Neural cell (in vitro differentiated cells): ENCODE data around the gene RECQL.

Experiments
- CTCF ChIP-seq: fragments of 450-650 bp; IDR thresholded peaks from 2 replicates; pipeline ENCODE4 v1.5.1; 2014; ENCODE audit warnings: antibody characterized with exemption, mild to moderate bottlenecking, moderate library complexity; ENCODE audit not compliant: poor library complexity, severe bottlenecking
- EP300 ChIP-seq: fragments of 450-650 bp; conservative IDR thresholded peaks from 2 replicates; pipeline ENCODE4 v1.6.1; 2014; ENCODE audit warnings: antibody characterized with exemption, mild to moderate bottlenecking, moderate library complexity; ENCODE audit not compliant: poor library complexity, severe bottlenecking
- MXI1 ChIP-seq: fragments of 450-650 bp; conservative IDR thresholded peaks from 2 replicates; pipeline ENCODE4 v1.6.1; 2014; ENCODE audit warnings: antibody characterized with exemption, mild to moderate bottlenecking; ENCODE audit not compliant: poor library complexity, severe bottlenecking
- TAF1 ChIP-seq: IDR thresholded peaks from 2 replicates; pipeline ENCODE4 v1.6.1; 2012; ENCODE audit warnings: low read depth

GRCh38 chr12:21502872-21503271 is 1.4 kb upstream of the RECQL start:
- no peak for TF ChIP-seq TAF1
- no peak for TF ChIP-seq CTCF
- no peak for TF ChIP-seq EP300
- no peak for TF ChIP-seq MXI1
